GM19463 (cell line): Measurements from ENCODE around the gene ATAD5.
"Not testable (repeated sequence)": the region's sequence is repeated elsewhere in the genome, so short reads cannot be mapped to it uniquely, and the experiment has no call there.

Experiments used
- ATAC-seq: cut with Tn5 transposase; IDR thresholded peaks from one replicate; pipeline ENCODE4 v1.9.1; 2021; ENCODE audit warnings: mild to moderate bottlenecking, moderate library complexity; ENCODE audit not compliant: unreplicated experiment

The ATAD5 gene, protein sequence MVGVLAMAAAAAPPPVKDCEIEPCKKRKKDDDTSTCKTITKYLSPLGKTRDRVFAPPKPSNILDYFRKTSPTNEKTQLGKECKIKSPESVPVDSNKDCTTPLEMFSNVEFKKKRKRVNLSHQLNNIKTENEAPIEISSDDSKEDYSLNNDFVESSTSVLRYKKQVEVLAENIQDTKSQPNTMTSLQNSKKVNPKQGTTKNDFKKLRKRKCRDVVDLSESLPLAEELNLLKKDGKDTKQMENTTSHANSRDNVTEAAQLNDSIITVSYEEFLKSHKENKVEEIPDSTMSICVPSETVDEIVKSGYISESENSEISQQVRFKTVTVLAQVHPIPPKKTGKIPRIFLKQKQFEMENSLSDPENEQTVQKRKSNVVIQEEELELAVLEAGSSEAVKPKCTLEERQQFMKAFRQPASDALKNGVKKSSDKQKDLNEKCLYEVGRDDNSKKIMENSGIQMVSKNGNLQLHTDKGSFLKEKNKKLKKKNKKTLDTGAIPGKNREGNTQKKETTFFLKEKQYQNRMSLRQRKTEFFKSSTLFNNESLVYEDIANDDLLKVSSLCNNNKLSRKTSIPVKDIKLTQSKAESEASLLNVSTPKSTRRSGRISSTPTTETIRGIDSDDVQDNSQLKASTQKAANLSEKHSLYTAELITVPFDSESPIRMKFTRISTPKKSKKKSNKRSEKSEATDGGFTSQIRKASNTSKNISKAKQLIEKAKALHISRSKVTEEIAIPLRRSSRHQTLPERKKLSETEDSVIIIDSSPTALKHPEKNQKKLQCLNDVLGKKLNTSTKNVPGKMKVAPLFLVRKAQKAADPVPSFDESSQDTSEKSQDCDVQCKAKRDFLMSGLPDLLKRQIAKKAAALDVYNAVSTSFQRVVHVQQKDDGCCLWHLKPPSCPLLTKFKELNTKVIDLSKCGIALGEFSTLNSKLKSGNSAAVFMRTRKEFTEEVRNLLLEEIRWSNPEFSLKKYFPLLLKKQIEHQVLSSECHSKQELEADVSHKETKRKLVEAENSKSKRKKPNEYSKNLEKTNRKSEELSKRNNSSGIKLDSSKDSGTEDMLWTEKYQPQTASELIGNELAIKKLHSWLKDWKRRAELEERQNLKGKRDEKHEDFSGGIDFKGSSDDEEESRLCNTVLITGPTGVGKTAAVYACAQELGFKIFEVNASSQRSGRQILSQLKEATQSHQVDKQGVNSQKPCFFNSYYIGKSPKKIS (N-terminal part only)

GRCh38 chr17:30831663-30832437 lies at the start of gene ATAD5:
ATAD5 (plus strand) TSS chr17:30831966; CDS start chr17:30832348, 382 bp downstream.
- ATAC-seq = peak; percentile 66

DNA sequence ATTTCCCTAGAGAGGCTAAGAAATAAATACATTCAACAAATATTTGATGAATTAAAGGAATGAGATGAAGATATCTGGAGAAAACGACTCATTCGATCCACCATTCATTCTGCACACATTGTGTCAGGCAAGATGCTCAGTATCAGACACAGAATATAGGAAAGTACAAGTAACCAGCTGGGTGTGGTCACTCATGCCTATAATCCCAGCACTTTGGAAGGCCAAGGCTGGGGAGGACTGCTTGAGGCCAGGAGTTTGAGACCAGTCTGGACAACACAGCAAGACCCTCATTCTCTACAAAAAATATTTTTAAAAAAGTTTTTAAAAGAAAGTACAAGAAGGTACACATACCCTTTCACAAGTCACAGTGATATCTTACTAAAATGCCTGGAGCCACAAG lies 49.6 kb upstream of the ATAD5 start:
- no peak for ATAC-seq

DNA sequence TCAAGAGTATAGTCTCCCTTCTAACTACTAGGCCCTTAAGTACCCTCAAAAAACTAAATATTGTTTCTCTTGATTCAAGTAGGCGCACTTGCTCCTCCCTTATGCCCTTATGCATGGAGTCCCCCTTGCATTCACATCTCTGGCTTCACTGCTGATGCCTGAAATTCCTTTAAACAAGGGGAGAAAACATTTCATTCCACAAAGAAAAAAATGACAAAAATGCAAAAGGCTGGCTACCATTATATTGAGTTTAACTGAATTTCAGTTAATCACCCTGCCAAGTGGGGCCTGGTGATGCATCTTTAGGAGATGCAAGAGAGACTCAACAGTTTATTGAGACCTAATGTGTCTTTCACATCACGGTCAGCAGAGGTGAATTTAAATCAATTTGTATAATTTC lies 42.8 kb upstream of the ATAD5 start:
- ATAC-seq = no peak

GRCh38 chr17:30790279-30790678 lies 41.5 kb upstream of the ATAD5 start:
- ATAC-seq = no peak

GRCh38 chr17:30793282-30793977 lies 38.3 kb upstream of the ATAD5 start:
- ATAC-seq = no peak

DNA sequence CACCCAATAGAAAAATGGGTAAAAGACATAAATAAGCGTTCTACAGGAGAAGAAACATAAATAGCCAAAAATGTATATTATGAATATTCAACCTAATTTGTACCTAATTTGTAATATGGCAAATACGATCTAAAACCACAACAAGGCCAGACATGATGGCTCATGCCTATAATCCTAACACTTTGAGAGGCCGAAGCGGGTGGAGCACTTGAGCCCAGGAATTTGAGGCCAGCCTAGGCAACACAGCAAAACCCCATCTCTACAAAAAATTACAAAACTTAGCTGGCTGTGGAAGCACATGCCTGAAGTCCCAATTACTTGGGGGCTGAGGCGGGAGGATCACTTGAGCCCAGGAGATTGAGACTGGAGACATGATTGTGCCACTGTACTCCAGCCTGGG lies 37.4 kb upstream of the ATAD5 start:
- ATAC-seq = no peak

DNA sequence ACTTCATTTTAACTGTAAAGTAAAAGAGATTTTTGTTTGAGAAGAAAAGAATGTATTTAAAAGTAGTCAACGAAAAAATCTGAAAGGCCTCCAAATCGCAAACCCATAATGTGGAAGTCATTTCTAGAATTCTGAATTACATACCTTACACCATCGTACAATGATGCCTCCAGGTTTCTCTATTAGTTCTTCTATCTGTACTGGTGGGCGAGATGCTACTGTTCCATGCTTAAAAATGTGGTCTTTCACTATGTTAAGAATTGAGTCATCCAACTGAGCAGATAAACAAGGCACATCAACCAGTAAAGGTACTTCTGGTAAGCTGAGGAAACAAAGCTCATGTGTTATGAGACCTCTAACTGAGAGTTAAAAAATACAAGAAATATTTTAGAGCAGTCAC lies 35.8 kb upstream of the ATAD5 start:
- ATAC-seq = no peak

DNA sequence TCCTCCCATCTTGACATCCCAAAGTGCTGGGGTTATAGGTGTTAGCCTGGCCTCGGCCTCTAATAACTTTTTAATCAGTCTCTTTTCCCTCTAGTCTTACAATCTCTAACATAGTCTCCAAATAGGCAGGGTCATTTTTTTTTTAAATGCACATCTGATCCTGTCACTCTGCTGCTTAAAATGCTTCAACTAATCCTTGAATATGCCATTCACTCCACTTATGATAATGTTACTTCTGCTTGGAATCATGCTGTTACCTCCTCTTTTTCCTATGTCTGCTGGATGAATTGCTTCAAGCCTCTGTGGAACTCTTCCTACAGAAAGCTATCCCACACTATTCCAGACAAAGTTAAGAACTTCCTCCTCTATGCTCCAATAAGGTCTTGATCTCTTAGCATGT lies 30.1 kb upstream of the ATAD5 start:
- ATAC-seq = no peak

DNA sequence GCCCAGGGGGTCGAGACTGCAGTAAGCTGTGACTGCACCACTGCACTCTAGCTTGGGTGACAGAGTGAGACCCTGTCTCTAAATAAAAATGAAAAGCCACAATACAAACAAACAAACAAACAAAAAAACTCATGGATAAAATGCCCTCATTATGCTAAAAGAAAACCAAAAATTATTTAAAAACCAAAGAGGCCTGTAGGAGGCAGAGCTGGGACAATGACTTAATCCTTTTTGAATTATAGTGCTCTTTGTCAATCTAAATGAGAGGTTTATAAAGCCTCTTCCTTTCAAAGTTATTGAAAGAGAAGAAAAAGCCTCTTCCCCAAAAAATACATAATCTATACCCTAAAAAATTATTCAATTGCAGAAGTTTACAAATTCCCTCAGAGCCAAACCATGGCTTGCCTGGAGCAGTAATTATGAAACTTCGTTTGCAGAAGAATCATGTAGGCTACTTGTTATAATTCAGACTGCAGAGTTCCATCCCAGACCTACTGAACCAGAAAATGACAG lies 25.8 kb upstream of the ATAD5 start:
- no peak for ATAC-seq

DNA sequence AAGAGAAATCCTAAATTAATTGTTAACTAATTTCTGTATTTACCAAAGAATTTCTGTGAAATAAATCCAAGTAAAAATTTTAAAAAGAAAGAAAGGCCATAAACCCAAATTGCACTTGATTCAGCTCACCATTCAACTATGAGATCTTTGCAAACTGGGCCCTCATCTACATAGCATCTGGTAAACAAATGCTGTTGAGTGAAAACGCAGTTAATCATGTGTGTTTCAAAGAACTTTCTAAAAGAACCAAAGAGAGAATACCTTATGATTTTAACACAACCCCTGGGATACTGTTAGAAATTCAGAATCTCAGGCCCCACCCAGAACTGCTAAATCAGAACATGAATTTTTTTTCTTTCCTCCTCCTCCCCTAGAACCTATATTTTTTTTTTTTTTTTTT lies 23.9 kb upstream of the ATAD5 start:
- no peak for ATAC-seq

DNA sequence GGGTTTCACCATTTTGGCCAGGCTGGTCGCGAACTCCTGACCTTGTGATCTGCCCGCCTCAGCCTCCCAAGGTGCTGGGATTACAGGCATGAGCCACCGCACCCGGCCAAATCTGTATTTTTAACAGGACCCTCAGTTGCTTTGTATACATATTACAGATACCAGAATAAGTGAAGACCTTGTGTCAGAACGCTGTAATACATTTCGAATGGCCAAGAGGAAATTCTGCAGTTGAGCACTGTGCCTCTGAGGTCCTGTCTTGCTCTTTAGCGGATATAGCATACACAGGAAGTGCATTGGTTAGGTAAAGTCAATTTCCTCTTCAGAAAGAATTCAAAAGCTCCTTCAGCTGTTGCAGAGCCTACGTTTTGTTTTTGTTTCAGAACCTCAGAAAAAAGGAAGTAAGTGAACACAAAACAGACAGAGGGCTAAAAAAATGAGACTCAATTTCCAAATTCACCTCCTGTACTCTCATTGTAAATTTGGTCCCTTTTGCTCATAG lies 22.9 kb upstream of the ATAD5 start:
- ATAC-seq = peak; percentile 81

GRCh38 chr17:30809867-30810266 lies 21.9 kb upstream of the ATAD5 start:
- ATAC-seq = no peak

DNA sequence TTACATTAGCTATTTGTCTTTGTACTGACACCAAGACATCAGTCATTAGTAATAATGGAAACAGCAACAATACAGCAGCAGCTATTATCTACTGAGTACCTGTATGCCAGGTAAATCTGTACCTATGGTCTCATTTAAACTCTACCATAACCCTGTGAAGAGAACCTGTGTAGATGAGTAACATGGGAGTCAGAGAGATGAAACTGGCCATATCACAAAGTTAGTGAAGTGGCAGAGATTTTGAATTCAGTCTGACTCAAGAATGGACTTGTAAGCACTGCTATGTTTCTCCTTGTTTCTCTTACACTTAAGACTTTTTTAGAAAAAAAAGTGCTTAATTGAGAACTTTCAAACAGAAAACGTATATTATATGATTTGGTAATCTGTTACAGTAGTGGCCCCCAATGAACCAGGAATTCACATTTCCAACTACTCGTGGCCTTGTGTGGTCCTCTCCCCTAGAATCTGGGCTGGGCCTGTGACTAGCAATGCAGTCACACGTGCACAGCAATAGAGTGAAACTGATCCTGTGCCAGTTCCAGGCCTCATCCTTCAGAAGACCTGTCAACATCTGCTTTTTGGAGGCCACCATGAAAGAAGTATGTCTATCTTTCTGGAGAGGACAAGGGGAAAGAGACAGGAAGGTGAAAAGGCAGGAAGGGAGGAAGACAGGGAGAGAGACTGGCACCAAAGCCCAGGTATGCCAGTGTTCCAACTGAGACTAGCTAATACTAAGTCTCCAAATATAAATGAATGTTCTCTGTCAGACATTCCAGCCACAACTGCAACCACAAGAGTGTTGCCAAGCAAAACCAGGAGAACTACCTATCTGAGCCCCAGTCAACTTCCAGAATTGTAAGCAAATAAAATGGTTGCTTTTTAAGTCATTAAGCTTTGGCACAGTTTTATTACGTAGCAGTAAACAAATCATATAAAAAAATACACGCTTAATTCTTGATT lies 19.3 kb upstream of the ATAD5 start:
- ATAC-seq = no peak

DNA sequence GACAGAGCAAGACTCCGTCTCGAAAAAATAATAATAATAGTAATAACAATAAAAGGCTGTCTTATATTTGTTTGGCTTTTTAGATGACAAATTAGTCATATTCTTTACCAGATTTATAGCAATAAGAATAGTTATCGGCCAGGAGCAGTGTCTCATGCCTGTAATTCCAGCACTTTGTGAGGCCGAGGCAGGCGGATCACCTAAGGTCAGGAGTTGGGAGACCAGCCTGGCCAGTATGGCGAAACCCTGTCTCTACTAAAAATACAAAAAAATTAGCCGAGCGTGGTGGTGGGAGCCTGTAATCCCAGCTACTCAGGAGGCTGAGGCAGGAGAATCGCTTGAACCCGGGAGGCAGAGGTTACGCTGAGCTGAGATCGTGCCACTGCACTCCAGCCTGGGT lies 17.5 kb upstream of the ATAD5 start:
- not testable (repeated sequence) for ATAC-seq

DNA sequence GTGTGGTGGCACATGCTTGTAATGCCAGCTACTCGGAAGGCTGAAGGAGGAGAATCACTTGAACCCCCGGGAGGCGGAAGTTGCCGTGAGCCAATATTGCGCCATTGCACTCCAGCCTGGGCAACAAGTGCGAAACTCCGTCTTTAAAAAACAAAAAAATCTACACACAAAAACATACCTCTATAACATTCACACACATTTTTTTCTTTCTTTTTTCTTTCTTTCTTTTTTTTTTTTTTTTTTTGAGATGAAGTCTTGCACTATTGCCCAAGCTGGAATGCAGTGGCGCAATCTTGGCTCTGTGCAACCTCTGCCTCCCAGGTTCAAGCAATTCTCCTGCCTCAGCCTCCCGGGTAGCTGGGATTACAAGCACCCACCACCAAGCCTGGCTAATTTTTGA lies 16.9 kb upstream of the ATAD5 start:
- not testable (repeated sequence) for ATAC-seq

DNA sequence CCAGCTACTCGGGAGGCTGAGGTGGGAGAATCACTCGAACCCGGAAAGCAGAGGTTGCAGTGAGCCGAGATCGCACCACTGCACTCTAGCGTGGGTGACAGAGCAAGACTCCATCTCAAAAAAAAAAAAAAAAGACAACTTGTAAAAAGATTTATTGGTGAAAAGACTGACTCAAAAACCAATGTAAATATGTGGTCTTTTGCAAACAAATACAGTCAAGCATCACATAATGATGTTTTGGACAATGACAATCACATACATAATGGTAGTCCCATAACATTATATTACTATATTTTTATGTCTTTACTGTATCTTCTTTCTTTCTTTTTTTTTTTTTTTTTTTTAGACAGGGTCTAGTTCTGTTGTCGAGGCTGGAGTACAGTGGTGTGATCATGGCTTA lies 15.6 kb upstream of the ATAD5 start:
- ATAC-seq = no peak

DNA sequence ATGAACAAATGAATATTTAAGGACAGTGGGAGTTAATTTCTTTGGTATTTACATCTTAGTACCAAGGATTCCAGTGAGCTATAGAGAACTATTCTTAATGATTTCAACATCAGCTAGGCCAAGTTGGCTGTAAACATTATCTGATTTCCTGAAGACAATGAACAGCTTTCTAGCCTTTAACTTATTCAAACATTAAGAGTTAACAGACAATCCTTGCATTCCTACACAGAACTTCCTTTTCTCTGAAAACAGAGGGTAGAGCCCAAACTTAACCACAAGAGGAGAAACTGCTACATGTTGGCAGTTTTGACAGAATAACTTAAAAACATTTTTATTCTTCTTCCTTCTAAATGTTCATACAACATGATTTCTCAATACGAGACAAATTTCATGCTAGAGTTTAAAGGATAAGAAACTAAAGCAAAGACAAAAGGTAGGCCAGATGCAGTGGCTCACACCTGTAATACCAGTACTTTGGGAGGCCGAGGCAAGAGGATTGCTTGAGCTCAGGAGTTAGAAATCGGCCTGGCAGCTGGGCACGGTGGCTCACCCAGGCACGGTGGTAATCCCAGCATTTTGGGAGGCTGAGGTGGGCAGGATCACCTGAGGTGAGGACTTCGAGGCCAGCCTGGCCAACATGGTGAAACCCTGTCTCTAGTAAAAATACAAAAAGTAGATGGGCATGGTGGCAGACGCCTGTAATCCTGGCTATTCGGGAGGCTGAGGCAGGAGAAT lies 11.6 kb upstream of the ATAD5 start:
- no peak for ATAC-seq
